ENCODE measurements around the gene MTARC1.

GRCh38 chr1:220767312-220768125 lies 19.2 kb upstream of the MTARC1 start:
- TF ChIP-seq CTCF (IDR thresholded peaks at IDR 0.05): no peak
- no peak for TF ChIP-seq POLR2AphosphoS5 (IDR thresholded peaks at IDR 0.05; ENCODE audit: low read depth, low read length)
- no peak for TF ChIP-seq REST (IDR thresholded peaks at IDR 0.05; ENCODE audit: insufficient read depth in 1 of 2, low read depth in 2 of 2, low read length in 1 of 2)
- TF ChIP-seq SIN3A (IDR thresholded peaks at IDR 0.05; ENCODE audit: borderline replicate concordance, insufficient read depth, low read depth, low read length): no peak

All from Panc1 (cell line).